Right lobe of liver (tissue), 6 donors: ENCODE results near the gene TRPC4AP. TPM values are rescaled to one million over a fixed set of nuclear protein-coding genes. Genes with fewer than 3 reads are reported as not detected.

Experiments used
- ATAC-seq, 4 donors: fragments of 200-7000 bp; cut with Tn5 transposase; one replicate each; pipeline ENCODE4 v1.9.1; 2020; ENCODE audit warnings: mild to moderate bottlenecking in 4 of 4, moderate library complexity in 4 of 4
- DNase-seq, 3 donors: peaks; one replicate each; pipeline ENCODE4 v3.0.0-alpha.2; 2020
- H3K27ac ChIP-seq, 3 donors: fragments of 200-600 bp; one replicate each; pipeline ENCODE4 v1.8.0; 2022
- H3K27me3 ChIP-seq, 2 donors: fragments of 200-600 bp; one replicate each; pipeline ENCODE4 v1.8.0; 2022
- H3K36me3 ChIP-seq, 4 donors: fragments of 200-600 bp; sonication (generic) in 1 of 4; one replicate each; pipeline versions ENCODE4 v1.5.1 to v1.8.0; 2017 to 2022; ENCODE audit warnings: control low read depth in 1 of 4
- H3K4me1 ChIP-seq, 4 donors: fragments of 200-600 bp; sonication (generic) in 1 of 4; one replicate each; pipeline versions ENCODE4 v1.5.1 to v1.8.0; 2017 to 2022; ENCODE audit warnings: control low read depth in 1 of 4
- H3K4me3 ChIP-seq, 3 donors: fragments of 200-600 bp; one replicate each; pipeline ENCODE4 v1.8.0; 2022
- H3K9me3 ChIP-seq, 4 donors: fragments of 200-600 bp; sonication (generic) in 1 of 4; one replicate each; pipeline versions ENCODE4 v1.5.1 to v1.8.0; 2017 to 2022; ENCODE audit warnings: control low read depth in 1 of 4
- CTCF ChIP-seq, 4 donors: fragments of 200-600 bp in 3 of 4; fragments of 450-650 bp in 1 of 4; IDR thresholded peaks; one replicate each; pipeline versions ENCODE4 v1.5.1 to v1.8.0; 2016 to 2022; ENCODE audit warnings: antibody characterized with exemption in 4 of 4, mild to moderate bottlenecking in 2 of 4
- POLR2A ChIP-seq: fragments of 450-650 bp; IDR thresholded peaks from one replicate; pipeline ENCODE4 v1.6.1; 2017; ENCODE audit warnings: antibody characterized with exemption, mild to moderate bottlenecking
- WGBS: methylation state at CpG from one replicate; pipeline ENCODE4 v1.1.6; 2018; ENCODE audit warnings: low coverage, low lambda C conversion rate; ENCODE audit not compliant: insufficient coverage; ENCODE audit errors: missing lambda C conversion rate; 5-methylcytosine and 5-hydroxymethylcytosine counted together
- intact Hi-C, 2 donors: fragments of 100-400 bp; cut with DNase I; formaldehyde crosslinking; loops; one replicate each; pipeline versions ENCODE4 v1.11.2 to v1.14.1; 2022
- total RNA-seq, 6 experiments: library from RNA; depleted of rRNA in 2 of 6; stranded (reverse); fragments of >200 nt in 2 of 6; fragmentation: NEBNext Ultra II Directional in 3 of 6; extraction: Animal tissue kit (Norgen Biotek cat#: 25700) in 3 of 6; gene quantifications; one replicate each; pipeline versions ENCODE4 v1.1.0 to v1.2.4, GENCODE V29; 2016 to 2023
- donor health status: DM: no; HTN: yes; CAD: no.
- donor health status: DM: no; HTN: no; CAD: no.
- donor health status: DM: no; HTN: no; CAD: no.
- donor health status: DM: no; HTN: yes; CAD: no.
- donor health status: DM: no; HTN: yes; CAD: no.

TRPC4AP gene
- total RNA-seq, 6 experiments from 2014 or later, result 27.6 to 39.3 (median 34.6) TPM

GRCh38 chr20:35048739-35049138, 43.9 kb downstream of the TRPC4AP start:
- peaks cover 0 to 42% (median 11%) of the 10 kb centered on the region in 4 donors for H3K36me3 ChIP-seq
- no peaks in the 10 kb centered on the region for H3K4me1 ChIP-seq
- no peak overlapping the region for H3K4me3 ChIP-seq
- H3K27me3 ChIP-seq, result no peaks in the 10 kb centered on the region
- no peak for ATAC-seq
- no peak for TF ChIP-seq POLR2A
- TF ChIP-seq CTCF (IDR thresholded peaks at IDR 0.05), result no peak
- WGBS, result 100% methylated on average over 1 of the region's 1 CpG
- intact Hi-C loops, result no loop called here
- H3K27ac ChIP-seq, result no peak overlapping the region
- DNase-seq, result no peak
- H3K9me3 ChIP-seq, result no peaks in the 10 kb centered on the region

- TF ChIP-seq CTCF (IDR thresholded peaks at IDR 0.05) (no peak), POLR2A (no peak)
These were observed 50.3 kb downstream of the TRPC4AP start for GRCh38 chr20:35042268-35042667.

GRCh38 chr20:35040646-35041045, 52.0 kb downstream of the TRPC4AP start:
- H3K4me1 ChIP-seq, result no peaks in the 10 kb centered on the region
- H3K9me3 ChIP-seq, result no peaks in the 10 kb centered on the region
- ATAC-seq (no peak), DNase-seq (no peak)
- H3K27ac ChIP-seq, result no peak overlapping the region
- WGBS, result 92% methylated on average over 6 of the region's 6 CpGs
- H3K4me3 ChIP-seq, result no peak overlapping the region
- no peaks in the 10 kb centered on the region for H3K27me3 ChIP-seq
- peaks cover 0 to 40% (median 2%) of the 10 kb centered on the region in 4 donors for H3K36me3 ChIP-seq
- intact Hi-C loops, result no loop called here
- no peak for TF ChIP-seq CTCF (IDR thresholded peaks at IDR 0.05)
- TF ChIP-seq POLR2A, result no peak

More at GRCh38 chr20:35042268-35042667, 50.3 kb downstream of the TRPC4AP start:
- Histone ChIP-seq H3K27me3 (no peaks in the 10 kb centered on the region), H3K27ac (no peak overlapping the region), H3K36me3 (peaks cover 0 to 42% (median 4%) of the 10 kb centered on the region in 4 donors), H3K4me1 (no peaks in the 10 kb centered on the region), H3K9me3 (no peaks in the 10 kb centered on the region), H3K4me3 (no peak overlapping the region)
- intact Hi-C loops, result no loop called here
- DNase-seq, result no peak
- no peak for ATAC-seq

- no peak for ATAC-seq
- H3K36me3 ChIP-seq, result peaks cover 0 to 36% (median 3%) of the 10 kb centered on the region in 4 donors
- intact Hi-C loops, result no loop called here
These were observed 52.6 kb downstream of the TRPC4AP start for GRCh38 chr20:35039846-35040489.

More at GRCh38 chr20:35039846-35040489, 52.6 kb downstream of the TRPC4AP start:
- Histone ChIP-seq H3K27ac (no peak overlapping the region), H3K4me3 (no peak overlapping the region), H3K4me1 (no peaks in the 10 kb centered on the region), H3K9me3 (no peaks in the 10 kb centered on the region), H3K27me3 (no peaks in the 10 kb centered on the region)
- TF ChIP-seq CTCF (IDR thresholded peaks at IDR 0.05) (no peak), POLR2A (no peak)
- no peak for DNase-seq
- WGBS, result 83% methylated on average over 8 of the region's 9 CpGs
